GM21447 (cell line): ENCODE measurements around the gene SAP25.

Experiments used
- ATAC-seq: cut with Tn5 transposase; IDR thresholded peaks from one replicate; pipeline ENCODE4 v1.9.1; 2021; ENCODE audit not compliant: unreplicated experiment

The SAP25 gene

DNA sequence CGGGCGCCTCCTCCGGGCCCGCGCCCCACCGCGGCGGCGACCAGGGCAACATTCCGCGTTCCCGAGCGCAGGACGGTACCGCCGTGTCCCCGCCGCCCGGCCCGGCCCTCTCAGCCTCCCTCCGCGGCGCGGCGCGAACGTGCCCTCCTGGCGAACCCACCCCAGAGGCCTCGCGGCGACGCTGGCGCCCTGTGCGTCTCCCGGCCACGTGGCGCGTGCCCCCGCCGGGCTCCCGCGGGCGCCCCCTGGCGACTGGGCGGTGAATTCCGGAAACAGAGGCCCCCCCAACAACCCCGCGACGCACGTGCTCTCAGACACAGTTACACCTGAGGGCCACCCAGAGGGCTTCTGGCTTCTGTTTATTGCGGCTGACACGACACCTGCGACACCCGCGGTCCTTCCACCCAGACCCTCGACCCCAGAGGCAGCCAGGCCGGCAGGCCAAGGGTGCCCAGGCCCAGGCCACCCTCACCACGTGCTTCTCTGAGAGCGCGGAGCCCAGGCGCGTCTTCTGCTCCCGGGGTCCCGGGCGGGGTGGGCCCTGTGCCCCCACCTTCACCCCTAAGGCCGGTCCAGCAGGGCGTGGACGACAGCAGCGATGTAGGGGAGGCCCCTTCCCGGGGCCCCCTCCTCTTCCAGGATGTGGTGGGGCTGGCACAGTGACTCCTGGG is at the start of gene SAP25:
SAP25 (minus strand) TSS at position 210 of the 671 bp plus-strand sequence; CDS start at position 52, 158 bp downstream.
- no peak for ATAC-seq

DNA sequence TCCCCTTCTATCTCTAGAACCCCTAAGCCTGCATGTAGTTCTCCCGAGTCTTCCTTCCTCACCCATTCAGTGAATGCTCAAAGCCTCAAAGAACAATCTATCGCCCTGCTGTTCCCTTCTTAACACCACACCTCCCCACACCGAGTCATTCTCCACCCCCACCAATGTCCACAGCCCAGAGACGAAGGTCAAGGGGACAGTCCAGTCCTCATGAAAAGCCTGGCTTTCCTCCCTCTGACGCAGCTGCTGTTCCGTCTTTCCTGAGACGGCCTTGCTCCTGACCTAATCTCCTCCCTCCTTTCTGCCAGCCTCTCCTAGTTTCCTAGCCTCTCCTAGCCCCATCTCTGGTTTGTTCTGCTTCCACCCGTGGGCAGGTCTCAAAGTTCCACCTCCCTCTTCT is 47.9 kb upstream of the SAP25 start:
- no peak for ATAC-seq

DNA sequence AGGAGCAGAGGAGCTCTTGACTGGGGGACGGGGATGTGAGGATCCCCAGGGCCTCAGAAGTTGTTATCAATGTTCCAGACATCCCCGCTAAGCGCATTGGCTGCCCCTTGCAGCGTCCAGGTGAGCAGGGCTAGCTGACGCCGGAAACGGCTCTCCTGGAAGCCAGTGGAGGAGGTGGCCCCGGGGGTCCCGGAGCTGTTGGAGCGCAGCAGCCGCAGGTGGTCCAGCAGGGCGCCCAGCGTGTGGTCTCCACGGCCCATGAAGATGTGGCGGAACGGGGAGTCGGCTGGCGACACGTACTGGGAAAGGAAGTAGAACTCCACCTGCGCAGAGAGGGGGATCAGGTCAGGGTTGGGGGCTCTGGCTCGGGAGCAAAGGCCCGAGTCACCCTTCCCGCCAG is 47.1 kb upstream of the SAP25 start:
- no peak for ATAC-seq

DNA sequence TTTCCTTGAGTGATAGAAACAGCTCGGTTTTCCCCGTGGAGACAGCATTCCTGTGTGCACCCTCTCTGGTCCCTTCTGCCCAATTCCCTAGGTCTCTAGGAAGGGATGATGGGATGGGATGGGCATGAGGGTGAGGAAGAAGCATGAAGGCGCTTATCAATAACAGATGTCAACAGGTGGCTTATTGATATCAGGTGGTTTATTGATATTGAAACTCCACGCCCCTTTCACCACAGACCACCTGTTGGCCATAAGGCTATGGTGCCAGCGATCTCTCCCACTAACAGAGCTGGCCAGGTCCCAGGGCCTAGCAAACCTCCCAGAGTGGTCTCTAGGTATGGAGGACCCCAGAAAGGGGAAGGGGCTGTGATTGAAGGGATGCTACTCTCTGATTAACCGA is 46.5 kb upstream of the SAP25 start:
- ATAC-seq: no peak

DNA sequence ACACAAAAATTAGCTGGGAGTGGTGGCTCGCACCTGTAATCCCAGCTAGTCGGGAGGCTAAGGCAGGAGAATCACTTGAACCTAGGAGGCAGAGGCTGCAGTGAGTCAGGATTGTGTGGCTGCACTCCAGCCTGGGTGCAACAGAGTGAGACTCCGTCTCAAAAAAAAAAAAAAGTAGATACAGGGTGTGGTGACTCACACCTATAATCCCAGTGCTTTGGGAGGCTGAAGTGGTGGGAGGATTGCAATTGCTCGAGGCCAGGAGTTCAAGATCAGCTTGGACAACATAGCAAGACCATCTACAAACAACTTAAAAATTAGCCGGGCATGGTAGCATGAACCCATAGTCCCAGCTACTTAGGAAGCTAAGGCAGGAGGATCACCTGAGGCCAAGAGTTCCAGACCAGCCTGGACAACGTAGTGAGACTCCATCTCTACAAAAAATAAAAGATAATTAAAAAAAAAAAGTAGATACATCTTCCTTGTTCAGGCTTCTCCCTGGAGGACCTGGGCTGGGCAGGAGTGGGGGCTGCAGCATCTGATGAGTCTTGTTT is 40.7 kb upstream of the SAP25 start:
- ATAC-seq: no peak

DNA sequence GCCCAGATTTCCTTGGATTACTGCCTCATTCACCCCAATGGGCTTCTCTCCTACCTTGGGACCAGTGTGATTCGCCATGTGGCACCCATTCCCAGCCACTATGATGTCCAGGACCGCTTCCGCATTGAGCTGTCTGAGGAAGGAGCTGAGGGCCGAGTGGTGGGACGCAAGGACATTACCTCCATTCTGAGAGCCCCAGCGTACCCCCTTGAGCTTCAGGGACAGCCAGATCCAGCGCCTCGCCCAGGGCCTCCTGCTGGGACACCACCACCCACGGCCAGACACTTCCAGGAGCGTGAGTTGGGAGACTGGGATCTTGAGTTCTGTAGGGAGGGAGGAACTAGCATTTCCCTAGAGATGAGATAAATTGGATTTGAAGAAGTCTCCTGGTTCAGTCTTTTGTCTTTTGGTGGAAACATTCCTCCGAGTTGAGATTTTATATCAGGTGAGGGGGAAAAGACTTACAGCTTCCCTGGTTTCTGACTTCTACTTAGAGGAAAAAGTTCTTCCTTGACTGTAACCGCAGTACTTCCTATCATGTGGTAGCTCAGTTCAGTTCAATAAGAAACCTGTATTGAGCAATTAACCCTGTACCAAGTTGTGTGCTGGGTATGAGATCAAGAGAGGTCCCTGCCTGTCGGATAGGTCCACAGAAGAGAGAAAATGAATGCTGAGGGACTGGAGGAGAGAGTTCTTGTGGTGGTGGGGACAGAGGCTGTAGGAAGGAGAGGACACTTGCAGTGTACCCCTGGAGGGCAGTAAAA is 39.9 kb upstream of the SAP25 start:
- ATAC-seq: no peak

DNA sequence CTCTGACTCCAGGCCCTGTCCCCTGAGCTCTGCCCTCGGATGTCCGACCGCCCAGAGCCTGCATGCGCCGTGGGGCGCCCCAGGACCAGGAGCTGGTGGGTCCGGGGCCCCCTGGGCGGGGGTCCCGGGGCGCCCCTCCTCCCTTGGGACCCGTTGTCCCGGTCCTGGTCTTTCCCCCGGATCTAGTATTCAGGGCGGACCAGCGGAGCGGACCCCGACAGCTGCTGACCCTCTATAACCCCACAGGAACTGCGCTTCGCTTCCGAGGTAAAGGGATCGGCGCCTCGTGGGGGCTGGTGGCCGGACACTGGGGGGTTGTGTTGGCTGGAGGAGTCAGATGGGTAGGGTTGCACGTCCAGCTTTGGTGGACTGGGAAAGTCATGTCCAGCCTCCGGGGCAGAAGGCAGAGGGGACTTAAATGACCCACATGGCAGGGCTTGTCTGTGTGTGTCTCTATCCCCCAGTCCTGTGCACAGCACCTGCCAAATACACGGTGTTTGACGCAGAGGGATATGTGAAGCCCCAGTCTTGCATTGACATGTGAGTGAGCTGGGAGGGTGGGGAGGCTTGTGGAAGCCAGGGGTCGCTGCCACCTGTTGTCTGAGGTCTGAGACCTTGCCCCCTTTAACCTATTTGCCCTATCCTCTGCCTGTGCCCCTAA is 39.2 kb upstream of the SAP25 start:
- peak; percentile 10 for ATAC-seq

DNA sequence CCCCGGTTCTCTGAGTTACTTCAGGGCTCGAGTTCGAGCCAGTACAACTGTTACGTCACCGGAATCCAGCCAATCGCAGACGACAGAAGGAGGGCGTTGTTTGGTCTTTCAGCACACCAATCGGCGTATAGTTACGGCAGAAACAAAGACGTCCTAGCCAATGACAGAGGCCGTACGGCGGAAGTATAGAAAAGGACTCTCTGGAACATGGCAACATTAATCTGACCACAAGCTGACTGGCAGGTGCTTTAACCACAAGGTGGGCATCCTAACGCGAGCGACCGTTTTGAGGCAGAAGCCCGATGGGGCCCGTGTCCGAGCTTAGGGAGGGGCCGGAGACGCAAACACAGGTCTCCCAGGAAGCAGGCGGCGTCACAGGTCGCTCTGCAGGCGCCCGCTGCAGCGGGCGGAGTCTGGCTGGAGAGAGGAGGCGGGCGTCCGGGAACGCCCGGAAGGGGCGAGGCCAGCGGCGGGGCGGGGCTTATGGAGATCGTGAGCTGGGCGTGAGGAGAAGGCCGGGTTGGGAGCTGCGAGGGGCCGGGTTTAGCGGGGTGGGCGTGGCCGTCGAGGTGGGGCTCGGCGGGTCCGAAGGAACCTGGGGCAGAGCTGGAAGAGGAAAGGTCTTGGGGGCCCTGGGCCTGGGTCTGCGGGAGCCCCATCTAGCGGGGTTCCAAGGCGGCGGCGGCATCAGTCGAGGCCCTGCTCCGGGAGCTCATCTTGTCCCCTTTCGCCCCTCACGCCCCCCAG is 38.5 kb upstream of the SAP25 start, which contains the start of gene MOSPD3:
MOSPD3 (plus strand) TSS at position 558 of the 747 bp plus-strand sequence. CDS start 252 bp downstream, outside the sequence.
- ATAC-seq: peak; percentile 92

DNA sequence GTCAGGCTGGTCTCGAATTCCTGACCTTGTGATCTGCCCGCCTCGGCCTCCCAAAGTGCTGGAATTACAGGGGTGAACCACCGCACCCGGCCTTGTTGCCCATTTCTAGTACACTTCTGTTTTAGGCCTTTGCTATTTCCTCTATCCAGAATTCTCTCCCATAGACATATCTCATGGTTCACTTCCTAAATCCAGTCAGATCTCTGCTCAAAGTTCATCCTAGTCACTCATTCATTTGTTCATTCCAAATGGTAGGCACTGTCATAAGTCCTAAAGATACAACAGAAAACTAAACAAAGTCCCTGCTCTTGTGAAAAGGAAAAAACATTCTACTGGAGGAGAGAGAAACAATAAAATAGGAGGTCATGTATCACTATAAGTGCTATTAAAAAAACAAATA is 36.3 kb upstream of the SAP25 start:
- ATAC-seq: no peak

DNA sequence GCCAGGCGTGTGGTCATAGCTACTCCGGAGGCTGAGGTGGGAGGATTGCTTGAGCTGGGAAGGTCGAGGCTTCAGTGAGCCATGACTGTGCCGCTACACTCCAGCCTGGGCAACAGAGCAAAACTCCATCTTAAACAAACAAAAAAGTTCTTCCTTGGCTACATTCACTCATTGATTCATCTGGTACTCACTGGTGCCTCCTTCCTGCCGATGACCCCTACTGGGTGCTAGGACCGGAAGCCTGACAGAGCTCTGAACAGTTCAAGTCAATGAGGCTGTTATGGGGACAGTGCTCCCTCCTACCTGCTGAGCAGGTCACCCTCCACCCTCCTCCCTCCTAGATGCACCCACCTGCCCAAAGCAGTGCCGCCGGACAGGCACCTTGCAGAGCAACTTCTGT is 33.4 kb upstream of the SAP25 start:
- no peak for ATAC-seq

DNA sequence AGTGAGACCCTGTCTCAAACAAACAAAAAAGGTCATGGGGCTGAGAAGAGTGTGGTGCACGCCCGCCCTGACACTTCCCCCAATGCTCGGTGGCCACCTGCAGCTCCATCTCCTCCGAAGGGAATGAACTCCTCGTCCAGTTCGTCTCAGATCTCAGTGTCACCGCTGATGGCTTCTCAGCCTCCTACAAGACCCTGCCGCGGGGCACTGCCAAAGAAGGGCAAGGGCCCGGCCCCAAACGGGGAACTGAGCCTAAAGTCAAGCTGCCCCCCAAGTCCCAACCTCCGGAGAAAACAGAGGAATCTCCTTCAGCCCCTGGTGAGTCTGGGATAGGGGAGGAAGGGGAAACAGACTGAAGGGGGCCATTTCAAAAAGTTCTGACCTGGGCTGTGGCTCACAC is 32.6 kb upstream of the SAP25 start:
- ATAC-seq: no peak

DNA sequence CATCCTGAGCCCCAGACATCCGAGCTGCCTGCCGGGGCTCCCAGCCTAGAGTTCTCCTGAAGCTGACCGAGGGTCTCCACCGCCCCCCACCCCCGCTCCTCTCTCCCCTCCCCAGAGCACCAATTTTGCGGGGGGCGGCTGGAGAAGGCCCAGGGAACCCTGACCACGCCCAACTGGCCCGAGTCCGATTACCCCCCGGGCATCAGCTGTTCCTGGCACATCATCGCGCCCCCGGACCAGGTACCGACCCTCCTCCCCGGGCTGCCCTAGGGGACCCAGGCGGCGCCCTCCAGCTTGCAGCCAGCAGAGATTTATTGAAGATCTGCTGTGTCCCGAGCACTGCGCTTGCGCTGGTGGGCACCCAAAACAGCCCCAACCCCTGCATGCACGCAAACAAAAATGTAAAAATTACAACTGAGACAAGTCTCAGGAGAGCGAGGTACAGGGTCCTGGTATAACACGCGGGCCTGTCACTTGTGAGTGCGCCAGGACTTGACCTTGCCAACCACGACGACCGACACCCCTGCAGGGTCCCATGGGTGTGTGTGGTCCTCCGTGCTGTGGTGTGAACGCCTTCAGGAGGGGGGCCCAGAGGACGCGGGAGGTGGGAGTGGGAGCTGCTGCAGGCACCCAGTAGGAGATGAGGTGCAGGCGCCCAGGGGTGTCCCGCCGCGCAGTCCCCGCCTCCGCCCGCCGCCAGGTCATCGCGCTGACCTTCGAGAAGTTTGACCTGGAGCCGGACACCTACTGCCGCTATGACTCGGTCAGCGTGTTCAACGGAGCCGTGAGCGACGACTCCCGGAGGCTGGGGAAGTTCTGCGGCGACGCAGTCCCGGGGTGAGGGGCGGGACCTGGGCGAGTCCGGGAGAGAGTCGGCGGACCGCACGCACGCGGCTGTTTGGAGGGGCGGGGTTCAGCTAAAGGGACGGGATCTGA is 31.5 kb upstream of the SAP25 start:
- ATAC-seq: no peak

DNA sequence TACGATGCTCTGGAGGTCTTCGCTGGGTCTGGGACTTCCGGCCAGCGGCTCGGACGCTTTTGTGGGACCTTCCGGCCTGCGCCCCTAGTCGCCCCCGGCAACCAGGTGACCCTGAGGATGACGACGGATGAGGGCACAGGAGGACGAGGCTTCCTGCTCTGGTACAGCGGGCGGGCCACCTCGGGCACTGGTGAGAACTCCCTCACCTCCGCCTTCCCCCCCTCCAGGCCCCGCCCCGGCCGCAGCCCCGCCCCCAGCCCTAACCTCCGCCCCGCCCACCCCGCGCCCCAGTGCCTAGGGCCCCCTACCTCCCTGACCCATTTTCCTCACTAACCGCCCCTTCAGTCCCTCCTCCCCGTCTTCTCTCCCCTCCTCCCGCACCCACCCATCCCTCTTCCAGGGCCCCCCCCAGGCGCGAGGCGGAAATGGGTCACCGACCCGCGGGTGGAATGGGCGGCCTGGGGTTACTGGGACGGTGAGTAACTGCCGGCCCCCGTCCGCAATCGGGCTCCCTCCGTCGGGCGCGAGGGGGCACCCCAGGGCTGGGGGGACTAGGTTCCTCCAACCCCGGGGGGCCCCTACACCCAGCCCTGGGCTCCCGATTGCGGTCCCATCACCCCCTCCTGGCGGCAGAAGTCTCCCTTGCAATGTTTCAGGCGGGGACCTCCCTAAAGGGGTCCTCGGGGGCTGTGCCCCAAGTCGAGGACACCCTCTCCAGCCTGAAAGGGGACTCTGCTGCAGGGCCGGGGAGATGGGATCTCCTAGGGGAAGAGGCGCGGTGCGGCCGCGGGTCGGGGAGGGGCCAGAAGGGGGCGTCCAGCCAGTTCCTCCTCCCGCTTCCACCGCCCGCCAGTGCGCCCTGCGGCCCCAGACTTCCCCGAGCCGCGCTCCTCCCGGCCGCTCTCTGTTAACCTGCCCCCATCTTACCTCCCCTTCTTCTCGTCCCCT is 30.6 kb upstream of the SAP25 start:
- peak; percentile 64 for ATAC-seq

DNA sequence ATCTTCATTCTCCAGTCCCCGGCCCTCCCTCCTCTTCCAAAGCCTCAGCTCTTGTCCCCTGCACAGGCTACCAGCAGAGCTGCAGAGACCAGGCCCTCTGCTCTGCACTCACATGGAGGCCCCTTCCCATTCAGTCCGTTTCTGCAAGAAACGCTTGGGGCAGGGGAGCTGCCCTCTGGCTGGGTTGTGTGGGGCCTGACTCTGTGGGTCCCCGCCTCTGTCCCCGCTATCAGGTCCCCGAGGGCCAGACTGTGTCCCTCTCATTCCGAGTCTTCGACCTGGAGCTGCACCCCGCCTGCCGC is 30.0 kb upstream of the SAP25 start:
- ATAC-seq: peak; percentile 14

DNA sequence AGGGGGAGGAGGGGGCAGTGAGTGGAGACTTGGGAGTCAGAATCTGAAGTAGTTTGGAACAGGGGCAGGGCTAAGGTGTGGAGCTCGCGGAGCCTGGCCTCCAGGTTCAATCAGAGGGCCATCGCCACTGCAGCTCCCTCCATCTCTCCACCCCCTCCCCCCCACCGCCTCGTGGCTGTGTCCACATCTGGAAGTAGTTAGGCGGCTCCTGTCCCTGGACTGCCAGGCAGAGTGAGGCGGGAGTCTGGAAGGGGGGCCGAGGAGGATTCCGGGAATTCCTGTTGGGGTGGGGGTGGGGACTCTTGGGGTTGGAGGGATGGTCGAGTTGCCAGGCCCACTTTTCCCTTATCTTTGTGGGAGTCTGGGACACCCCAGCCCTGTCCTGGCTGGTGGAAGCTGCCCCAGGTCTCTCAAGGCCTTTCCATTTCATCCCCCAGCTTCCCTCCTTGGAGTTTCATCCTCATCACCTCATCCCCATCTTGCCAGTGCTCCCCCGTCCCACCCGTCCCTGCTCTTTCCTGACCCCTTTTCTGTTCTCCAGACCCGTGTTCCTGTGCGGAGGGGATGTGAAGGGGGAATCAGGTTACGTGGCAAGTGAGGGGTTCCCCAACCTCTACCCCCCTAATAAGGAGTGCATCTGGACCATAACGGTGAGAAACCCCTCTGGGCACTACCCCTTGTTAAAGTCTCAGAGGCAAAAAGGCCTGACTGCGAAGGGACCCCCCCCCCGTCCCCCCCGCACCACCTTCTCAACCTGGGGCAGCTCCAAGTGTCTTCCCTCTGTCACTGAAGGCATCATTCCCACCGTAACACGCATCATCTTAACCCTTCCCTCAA is 29.4 kb upstream of the SAP25 start:
- no peak for ATAC-seq

DNA sequence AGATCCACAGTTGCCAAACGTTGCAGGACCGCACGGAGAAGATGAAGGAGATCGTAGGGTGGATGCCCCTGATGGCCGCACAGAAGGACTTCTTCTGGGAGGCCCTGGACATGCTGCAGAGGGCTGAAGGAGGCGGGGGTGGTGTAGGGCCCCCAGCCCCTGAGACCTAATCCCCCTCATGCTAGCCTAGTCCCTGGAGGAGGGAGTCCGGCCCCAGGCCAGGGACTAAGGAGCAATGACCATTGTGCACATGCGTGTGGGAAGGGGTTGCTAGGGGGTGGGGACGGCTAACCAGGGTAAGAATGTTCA is 27.0 kb upstream of the SAP25 start:
- no peak for ATAC-seq

DNA sequence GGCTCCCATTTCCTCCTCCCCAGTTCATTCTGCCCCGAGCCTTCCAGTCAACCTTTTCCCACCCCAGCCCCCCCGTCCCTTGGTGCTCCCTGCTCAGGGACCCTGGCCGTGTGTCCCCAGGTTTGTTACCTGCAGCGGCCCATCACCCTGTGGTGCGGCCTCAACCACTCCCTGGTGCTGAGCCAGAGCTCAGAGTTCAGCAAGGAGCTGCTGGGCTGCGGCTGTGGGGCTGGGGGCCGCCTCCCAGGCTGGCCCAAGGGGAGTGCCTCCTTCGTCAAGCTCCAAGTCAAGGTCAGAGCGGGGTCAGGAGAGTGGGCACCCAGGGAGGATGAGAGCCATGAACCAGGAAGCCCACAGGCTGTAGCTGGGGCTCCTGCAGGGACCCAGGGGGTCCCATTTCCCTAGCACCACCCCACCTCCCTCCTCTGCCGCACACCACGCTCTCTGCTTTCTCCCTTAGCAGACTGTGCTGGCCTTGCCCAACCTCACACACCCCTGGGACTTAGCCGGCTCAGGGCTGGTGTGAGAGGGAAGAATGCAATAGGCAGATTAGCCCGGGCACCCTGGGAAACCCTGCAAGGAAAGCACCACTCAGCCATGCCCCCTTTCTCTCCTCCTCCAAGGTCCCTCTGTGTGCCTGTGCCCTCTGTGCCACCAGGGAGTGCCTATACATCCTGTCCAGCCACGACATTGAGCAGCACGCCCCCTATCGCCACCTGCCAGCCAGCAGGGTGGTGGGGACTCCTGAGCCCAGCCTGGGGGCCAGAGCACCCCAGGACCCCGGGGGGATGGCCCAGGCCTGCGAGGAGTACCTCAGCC is 26.4 kb upstream of the SAP25 start:
- no peak for ATAC-seq
